Endothelial cell of umbilical vein (primary cell): ENCODE measurements around the gene SARS1. TPM values are rescaled to one million over a fixed set of nuclear protein-coding genes. Genes with fewer than 3 reads are reported as not detected.

Source experiments
- BruUV-seq: library from RNA; stranded (reverse); fragments of 400-500 nt; replicated peaks from 2 replicates; lab custom pipeline; 2021; lab: Mats Ljungman, UMichigan
- CTCF ChIA-PET: fragments of 300-600, 350-600 bp; sonication (Branson Sonifier 250); formaldehyde crosslinking; loops from one replicate; lab custom pipeline; 2021; ENCODE audit warnings: antibody characterized with exemption, inconsistent platforms; lab: Charles Lee
- POLR2A ChIA-PET: fragments of 300-600, 350-600 bp; sonication (Branson Sonifier 250); formaldehyde crosslinking; loops from one replicate; lab custom pipeline; 2021; ENCODE audit warnings: antibody characterized with exemption, inconsistent platforms; lab: Charles Lee
- DNase-seq: peaks from one replicate; pipeline ENCODE4 v3.0.0-alpha.2; 2011; ENCODE audit warnings: low read depth, low spot score
- FAIRE-seq: peaks from 2 replicates; lab custom pipeline; 2011; peaks lifted over from hg19 to GRCh38; lab: Jason Lieb, UNC
- H2AFZ ChIP-seq: 2 replicates; pipeline ENCODE4 v1.6.0; 2012; ENCODE audit warnings: low read depth, low read length, control low read depth, inconsistent platforms
- H3K27ac ChIP-seq: 2 replicates; pipeline ENCODE4 v1.5.1; 2011; ENCODE audit warnings: low read depth, mild to moderate bottlenecking, control low read depth, low read length, moderate library complexity; ENCODE audit not compliant: insufficient read depth
- H3K27me3 ChIP-seq, 2 experiments: 2 replicates each; pipeline versions ENCODE4 v1.6.0 to v1.6.1; 2011; ENCODE audit warnings: low read length in 2 of 2, mixed read lengths in 1 of 2; ENCODE audit not compliant: control insufficient read depth in 2 of 2, insufficient read depth in 2 of 2
- H3K36me3 ChIP-seq, 2 experiments: 2 replicates in 1 of 2; 3 replicates in 1 of 2; pipeline ENCODE4 v1.5.1; 2011; ENCODE audit warnings: low read length in 2 of 2, mild to moderate bottlenecking in 1 of 2, moderate library complexity in 1 of 2; ENCODE audit not compliant: control insufficient read depth in 2 of 2, insufficient read depth in 2 of 2; ENCODE audit errors: extremely low read depth in 1 of 2
- H3K4me1 ChIP-seq: 3 replicates; pipeline ENCODE4 v1.5.1; 2011; ENCODE audit warnings: mild to moderate bottlenecking, low read length; ENCODE audit not compliant: control insufficient read depth, insufficient read depth; ENCODE audit errors: extremely low read depth
- H3K4me2 ChIP-seq: 2 replicates; pipeline ENCODE4 v1.6.1; 2011; ENCODE audit warnings: low read length, control low read depth, mixed read lengths; ENCODE audit not compliant: insufficient read depth
- H3K4me3 ChIP-seq, 3 experiments: fragments of 200-600 bp in 1 of 3; sonication (generic), shearing (Covaris generic) in 1 of 3; replicated peaks in 1 of 3; 2 replicates each; pipeline ENCODE4 v1.5.1; 2011 to 2016; ENCODE audit warnings: control low read depth in 3 of 3, low read length in 3 of 3, mild to moderate bottlenecking in 2 of 3, inconsistent platforms in 1 of 3, low read depth in 1 of 3, moderate library complexity in 1 of 3; ENCODE audit not compliant: insufficient read depth in 1 of 3
- H3K79me2 ChIP-seq: 2 replicates; pipeline ENCODE4 v1.6.0; 2012; ENCODE audit warnings: low read length, inconsistent platforms; ENCODE audit not compliant: control insufficient read depth, insufficient read depth
- H3K9ac ChIP-seq: replicated peaks from 2 replicates; pipeline ENCODE3; 2011; ENCODE audit warnings: low read length, control low read depth; ENCODE audit not compliant: insufficient read depth; ENCODE audit errors: extremely low read depth
- H3K9me1 ChIP-seq: replicated peaks from 3 replicates; pipeline ENCODE4 v1.6.0; 2011; ENCODE audit warnings: mild to moderate bottlenecking, low read length; ENCODE audit not compliant: control insufficient read depth, insufficient read depth; ENCODE audit errors: extremely low read depth
- H3K9me3 ChIP-seq: replicated peaks from 2 replicates; pipeline ENCODE4 v1.5.1; 2012; ENCODE audit warnings: low read length, inconsistent platforms; ENCODE audit not compliant: control insufficient read depth, insufficient read depth
- H4K20me1 ChIP-seq: replicated peaks from 2 replicates; pipeline ENCODE3; 2011; ENCODE audit warnings: mild to moderate bottlenecking, low read length; ENCODE audit not compliant: control insufficient read depth, insufficient read depth; ENCODE audit errors: extremely low read depth
- CTCF ChIP-seq, 2 donors: IDR thresholded peaks; 1 replicate in 1 of 2; 2 replicates in 1 of 2; pipeline ENCODE4 v1.5.1; 2011; ENCODE audit warnings: low read length in 2 of 2, mild to moderate bottlenecking in 2 of 2, moderate library complexity in 2 of 2, control low read depth in 1 of 2, inconsistent platforms in 1 of 2, low read depth in 1 of 2; ENCODE audit not compliant: insufficient read depth in 1 of 2; ENCODE audit errors: extremely low read depth in 1 of 2
- EZH2 ChIP-seq: IDR thresholded peaks from 2 replicates; pipeline ENCODE4 v1.6.1; 2012; ENCODE audit warnings: borderline replicate concordance, low read depth, mild to moderate bottlenecking, moderate library complexity, low read length, inconsistent platforms; ENCODE audit not compliant: severe bottlenecking
- FOS ChIP-seq: IDR thresholded peaks from 2 replicates; pipeline ENCODE4 v1.6.1; 2011; ENCODE audit warnings: mild to moderate bottlenecking, low read length, moderate library complexity, borderline replicate concordance; ENCODE audit not compliant: insufficient read depth
- GATA2 ChIP-seq: IDR thresholded peaks from 2 replicates; pipeline ENCODE4 v1.7.0; 2011; ENCODE audit warnings: low read depth, mild to moderate bottlenecking, moderate library complexity, mixed read lengths, low read length; ENCODE audit not compliant: insufficient read length, insufficient read depth
- JUN ChIP-seq: IDR thresholded peaks from 2 replicates; pipeline ENCODE4 v1.6.1; 2011; ENCODE audit warnings: borderline replicate concordance, low read depth; ENCODE audit not compliant: insufficient read length, insufficient read depth
- MAX ChIP-seq: IDR thresholded peaks from 2 replicates; pipeline ENCODE4 v1.6.1; 2011; ENCODE audit not compliant: insufficient read depth, insufficient read length
- MYC ChIP-seq: IDR thresholded peaks from one replicate; pipeline ENCODE4 v1.6.1; 2011; ENCODE audit warnings: mild to moderate bottlenecking, low read depth, low read length
- POLR2A ChIP-seq: IDR thresholded peaks from 2 replicates; pipeline ENCODE4 v1.6.1; 2012; ENCODE audit warnings: low read depth, mild to moderate bottlenecking, control low read depth, low read length
- POLR2AphosphoS5 ChIP-seq: IDR thresholded peaks from 2 replicates; pipeline ENCODE4 v1.6.1; 2012; ENCODE audit warnings: low read depth, mild to moderate bottlenecking, control low read depth, low read length, moderate library complexity; ENCODE audit not compliant: insufficient read depth
- dilution Hi-C: fragments of 300-500 bp; cut with MboI; formaldehyde crosslinking; loops from one replicate; pipeline ENCODE4 v1.15.0; 2019; ENCODE audit warnings: low sequenced_read_pairs; ENCODE audit not compliant: extremely low pct_ligation_motif_present
- intact Hi-C: fragments of 100-400 bp; cut with micrococcal nuclease; formaldehyde crosslinking; loops from one replicate; pipeline ENCODE4 v1.10.0; 2022
- polyA plus RNA-seq, 4 experiments: library from polyadenylated mRNA; depleted of rRNA in 3 of 4; stranded (reverse) in 3 of 4; unstranded in 1 of 4; fragments of >200 nt; gene quantifications; 2 replicates each; pipeline versions ENCODE4 v1.2.1 to v1.2.3, GENCODE V29; 2011 to 2012; ENCODE audit warnings: missing spikeins in 1 of 4
- total RNA-seq: library from RNA; stranded (reverse); gene quantifications from 2 replicates; pipeline ENCODE4 v1.2.3, GENCODE V29; 2021

The SARS1 gene
- total and polyA plus RNA-seq, 2 donors (not counting 3 experiments of a cell fraction or from before 2014, with no cell fraction given), result 110 to 178 TPM

GRCh38 chr1:109164538-109164937 lies 49.2 kb upstream of the SARS1 start:
- ChIA-PET POLR2A (no interaction called here), CTCF (interaction anchor here (1.2 to 2.2 kb wide), 2 partner anchors 10 to 74 kb away, joined by 3 to 7 read pairs; partner anchors contain the start of gene TMEM167B)
- no peak overlapping the region for H3K4me3 ChIP-seq
- H4K20me1 ChIP-seq, result no peaks in the 10 kb centered on the region
- no peaks in the 10 kb centered on the region for H3K9me1 ChIP-seq
- TF ChIP-seq FOS (no peak), POLR2AphosphoS5 (no peak), CTCF (IDR thresholded peaks at IDR 0.05; ENCODE audit: extremely low read depth in 1 of 2, insufficient read depth in 1 of 2, low read depth in 1 of 2, low read length in 2 of 2) (no peak), JUN (no peak), EZH2 (no peak), MYC (no peak), GATA2 (no peak), POLR2A (no peak), MAX (no peak)
- H3K4me2 ChIP-seq, result no peak overlapping the region
- no peak for DNase-seq
- no peak for FAIRE-seq
- H2AFZ ChIP-seq, result no peak overlapping the region
- dilution Hi-C loops (no loop called here), intact Hi-C loops (no loop called here)
- no peaks in the 10 kb centered on the region for H3K36me3 ChIP-seq
- H3K4me1 ChIP-seq, result no peaks in the 10 kb centered on the region
- H3K9me3 ChIP-seq, result no peaks in the 10 kb centered on the region
- no peak overlapping the region for H3K9ac ChIP-seq
- no TSS peak for BruUV-seq
- H3K79me2 ChIP-seq, result no peaks in the 10 kb centered on the region
- peaks cover 0 to 8% of the 10 kb centered on the region in 2 experiments for H3K27me3 ChIP-seq
- no peak overlapping the region for H3K27ac ChIP-seq
